Memory B cell (primary cell): ENCODE data around the gene KLHL36.

Experiments
- ATAC-seq: fragments of 150-1000 bp; cut with Tn5 transposase; 2 replicates; pipeline ENCODE4 v1.10.0; 2021; ENCODE audit warnings: low read depth, mild to moderate bottlenecking, moderate library complexity
- DNase-seq, 2 donors: peaks; one replicate each; pipeline ENCODE4 v3.0.0; 2022; ENCODE audit warnings: low spot score in 2 of 2
- H3K27ac Mint-ChIP-seq: one replicate; pipeline ENCODE4 v1.8.0; 2022; ENCODE audit warnings: mild to moderate bottlenecking, moderate library complexity, mixed read lengths
- H3K27me3 Mint-ChIP-seq: one replicate; pipeline ENCODE4 v1.8.0; 2022; ENCODE audit warnings: mixed read lengths
- H3K36me3 Mint-ChIP-seq: one replicate; pipeline ENCODE4 v1.8.0; 2022; ENCODE audit warnings: mild to moderate bottlenecking, mixed read lengths
- H3K4me1 Mint-ChIP-seq: one replicate; pipeline ENCODE4 v1.8.0; 2022; ENCODE audit warnings: mixed read lengths
- H3K4me3 Mint-ChIP-seq: one replicate; pipeline ENCODE4 v1.8.0; 2022; ENCODE audit warnings: mild to moderate bottlenecking, moderate library complexity, mixed read lengths
- H3K9me3 Mint-ChIP-seq: one replicate; pipeline ENCODE4 v1.8.0; 2022; ENCODE audit warnings: mixed read lengths

The KLHL36 gene

GRCh38 chr16:84647828-84648594, at the start of gene KLHL36:
Gene KLHL36, plus strand, starts transcription at chr16:84648511. Its CDS starts 2,357 bp downstream, at chr16:84650868.
- Mint-ChIP-seq H3K27me3 (no peaks in the 10 kb centered on the region), H3K27ac (peak within 1 kb of the TSS; percentile 96), H3K9me3 (no peaks in the 10 kb centered on the region), H3K4me1 (peaks cover 35% of the 10 kb centered on the region), H3K36me3 (peaks cover 7% of the 10 kb centered on the region), H3K4me3 (peak within 1 kb of the TSS; percentile 98)
- DNase-seq (peak; percentile 67 to 77), ATAC-seq (peak; percentile 87)

- peak overlapping the region; percentile 90 for H3K4me3 Mint-ChIP-seq
- peak; percentile 43 for ATAC-seq
- peak in 1 of 2 donors; percentile 50 for DNase-seq
- H3K36me3 Mint-ChIP-seq, result peaks cover 17% of the 10 kb centered on the region
- H3K27me3 Mint-ChIP-seq, result no peaks in the 10 kb centered on the region
- no peaks in the 10 kb centered on the region for H3K9me3 Mint-ChIP-seq
- H3K27ac Mint-ChIP-seq, result peak overlapping the region; percentile 99
- peaks cover 67% of the 10 kb centered on the region for H3K4me1 Mint-ChIP-seq
Measured at GRCh38 chr16:84599521-84600202, 48.6 kb upstream of the KLHL36 start.

GRCh38 chr16:84600343-84601229, 47.7 kb upstream of the KLHL36 start:
- ATAC-seq (peak; percentile 77), DNase-seq (peak in 1 of 2 donors; percentile 47)
- no peaks in the 10 kb centered on the region for H3K9me3 Mint-ChIP-seq
- peak overlapping the region; percentile 99 for H3K27ac Mint-ChIP-seq
- peak overlapping the region; percentile 83 for H3K4me3 Mint-ChIP-seq
- H3K4me1 Mint-ChIP-seq, result peaks cover 67% of the 10 kb centered on the region
- no peaks in the 10 kb centered on the region for H3K27me3 Mint-ChIP-seq
- H3K36me3 Mint-ChIP-seq, result peaks cover 12% of the 10 kb centered on the region

GRCh38 chr16:84603140-84603816, 45.0 kb upstream of the KLHL36 start:
- Mint-ChIP-seq H3K27me3 (no peaks in the 10 kb centered on the region), H3K36me3 (peaks cover 10% of the 10 kb centered on the region), H3K9me3 (no peaks in the 10 kb centered on the region), H3K4me3 (peak overlapping the region; percentile 74), H3K4me1 (peaks cover 68% of the 10 kb centered on the region), H3K27ac (peak overlapping the region; percentile 99)
- no peak for ATAC-seq
- no peak for DNase-seq

- Mint-ChIP-seq H3K36me3 (peaks cover 10% of the 10 kb centered on the region), H3K4me1 (peaks cover 67% of the 10 kb centered on the region), H3K9me3 (no peaks in the 10 kb centered on the region), H3K27ac (peak overlapping the region; percentile 99), H3K4me3 (peak overlapping the region; percentile 79), H3K27me3 (no peaks in the 10 kb centered on the region)
- ATAC-seq (no peak), DNase-seq (no peak)
Measured at GRCh38 chr16:84603940-84604339, 44.4 kb upstream of the KLHL36 start.

GRCh38 chr16:84604477-84605013, 43.8 kb upstream of the KLHL36 start:
- no peak for ATAC-seq
- Mint-ChIP-seq H3K4me1 (peaks cover 69% of the 10 kb centered on the region), H3K4me3 (peak overlapping the region; percentile 79), H3K27ac (peak overlapping the region; percentile 99), H3K27me3 (no peaks in the 10 kb centered on the region), H3K36me3 (peaks cover 10% of the 10 kb centered on the region), H3K9me3 (no peaks in the 10 kb centered on the region)
- no peak for DNase-seq

- Mint-ChIP-seq H3K27ac (peak overlapping the region; percentile 87), H3K9me3 (no peaks in the 10 kb centered on the region), H3K4me3 (no peak overlapping the region), H3K36me3 (peaks cover 19% of the 10 kb centered on the region), H3K27me3 (no peaks in the 10 kb centered on the region), H3K4me1 (peaks cover 69% of the 10 kb centered on the region)
- DNase-seq (no peak), ATAC-seq (no peak)
Measured at GRCh38 chr16:84605339-84605848, 42.9 kb upstream of the KLHL36 start.

- DNase-seq, result no peak
Measured at GRCh38 chr16:84606081-84606875, 42.0 kb upstream of the KLHL36 start.

GRCh38 chr16:84607061-84607460, 41.2 kb upstream of the KLHL36 start:
- Mint-ChIP-seq H3K27ac (peak overlapping the region; percentile 87), H3K27me3 (no peaks in the 10 kb centered on the region), H3K36me3 (peaks cover 34% of the 10 kb centered on the region), H3K4me3 (peak overlapping the region; percentile 80), H3K9me3 (peaks cover 4% of the 10 kb centered on the region), H3K4me1 (peaks cover 72% of the 10 kb centered on the region)
- ATAC-seq (no peak), DNase-seq (no peak)

More at GRCh38 chr16:84606081-84606875, 42.0 kb upstream of the KLHL36 start:
- Mint-ChIP-seq H3K27me3 (no peaks in the 10 kb centered on the region), H3K27ac (peak overlapping the region; percentile 87), H3K4me3 (peak overlapping the region; percentile 80), H3K4me1 (peaks cover 69% of the 10 kb centered on the region), H3K36me3 (peaks cover 27% of the 10 kb centered on the region), H3K9me3 (peaks cover 3% of the 10 kb centered on the region)
- ATAC-seq, result peak; percentile 13

GRCh38 chr16:84607694-84608093, 40.6 kb upstream of the KLHL36 start:
- DNase-seq (peak; percentile 50 to 69), ATAC-seq (peak; percentile 90)
- no peaks in the 10 kb centered on the region for H3K27me3 Mint-ChIP-seq
- peaks cover 70% of the 10 kb centered on the region for H3K4me1 Mint-ChIP-seq
- peak overlapping the region; percentile 87 for H3K27ac Mint-ChIP-seq
- peaks cover 35% of the 10 kb centered on the region for H3K36me3 Mint-ChIP-seq
- peaks cover 4% of the 10 kb centered on the region for H3K9me3 Mint-ChIP-seq
- H3K4me3 Mint-ChIP-seq, result peak overlapping the region; percentile 80

- H3K27me3 Mint-ChIP-seq, result no peaks in the 10 kb centered on the region
- H3K4me3 Mint-ChIP-seq, result peak overlapping the region; percentile 80
- no peak for DNase-seq
- peak overlapping the region; percentile 87 for H3K27ac Mint-ChIP-seq
- peak; percentile 16 for ATAC-seq
- peaks cover 66% of the 10 kb centered on the region for H3K4me1 Mint-ChIP-seq
- H3K36me3 Mint-ChIP-seq, result peaks cover 38% of the 10 kb centered on the region
- peaks cover 4% of the 10 kb centered on the region for H3K9me3 Mint-ChIP-seq
Measured at GRCh38 chr16:84608282-84608681, 40.0 kb upstream of the KLHL36 start.

- Mint-ChIP-seq H3K27ac (peak overlapping the region; percentile 87), H3K36me3 (peaks cover 42% of the 10 kb centered on the region), H3K27me3 (no peaks in the 10 kb centered on the region), H3K4me1 (peaks cover 71% of the 10 kb centered on the region), H3K4me3 (peak overlapping the region; percentile 68), H3K9me3 (peaks cover 4% of the 10 kb centered on the region)
- DNase-seq (no peak), ATAC-seq (peak; percentile 16)
Measured at GRCh38 chr16:84609563-84610177, 38.6 kb upstream of the KLHL36 start.
